HG03432 (cell line): Measurements from ENCODE around the gene BAIAP3.

Experiments used
- ATAC-seq: cut with Tn5 transposase; IDR thresholded peaks from one replicate; pipeline ENCODE4 v1.9.1; 2021; ENCODE audit warnings: mild to moderate bottlenecking, moderate library complexity; ENCODE audit not compliant: unreplicated experiment

The BAIAP3 gene

GRCh38 chr16:1362807-1363206 lies 29.4 kb downstream of the BAIAP3 start:
- no peak for ATAC-seq

- no peak for ATAC-seq
Measured at GRCh38 chr16:1363501-1364041, 30.1 kb downstream of the BAIAP3 start.

GRCh38 chr16:1364510-1364909 lies 31.1 kb downstream of the BAIAP3 start:
- no peak for ATAC-seq

- ATAC-seq = no peak
Measured at GRCh38 chr16:1366060-1366711, 32.7 kb downstream of the BAIAP3 start.

GRCh38 chr16:1366712-1367299 lies 33.4 kb downstream of the BAIAP3 start:
- ATAC-seq = no peak

- no peak for ATAC-seq
Measured at GRCh38 chr16:1367486-1368174, 34.2 kb downstream of the BAIAP3 start.

- ATAC-seq = no peak
Measured at GRCh38 chr16:1371054-1371978, 37.9 kb downstream of the BAIAP3 start.

- ATAC-seq = no peak
Measured at GRCh38 chr16:1372292-1372950, 39.0 kb downstream of the BAIAP3 start.

GRCh38 chr16:1374418-1375297 lies 41.2 kb downstream of the BAIAP3 start:
- no peak for ATAC-seq

GRCh38 chr16:1375298-1375640 lies 41.8 kb downstream of the BAIAP3 start:
- ATAC-seq = no peak

- no peak for ATAC-seq
Measured at GRCh38 chr16:1375741-1376410, 42.4 kb downstream of the BAIAP3 start.

GRCh38 chr16:1377406-1378010 lies 44.1 kb downstream of the BAIAP3 start:
- no peak for ATAC-seq

GRCh38 chr16:1378087-1378803 lies 44.8 kb downstream of the BAIAP3 start:
- no peak for ATAC-seq

- ATAC-seq = peak; percentile 45
Measured at GRCh38 chr16:1378804-1379303, 45.4 kb downstream of the BAIAP3 start.

- ATAC-seq = peak; percentile 35
Measured at GRCh38 chr16:1379304-1380076, 46.0 kb downstream of the BAIAP3 start.

GRCh38 chr16:1380195-1380594 lies 46.8 kb downstream of the BAIAP3 start:
- no peak for ATAC-seq
